ENCODE results near the gene NHSL2. TPM values are rescaled to one million over a fixed set of nuclear protein-coding genes. Genes with fewer than 3 reads are reported as not detected.
"Not testable (repeated sequence)": the region's sequence is repeated elsewhere in the genome, so short reads cannot be mapped to it uniquely, and the experiment has no call there.

Gene NHSL2
- total and polyA plus RNA-seq, 2 of the 13 experiments (the other 11 are each of a cell fraction or from before 2014, with no cell fraction given): not detected

- H4K20me1 ChIP-seq (ENCODE audit: insufficient read depth, low read length); CTCF ChIA-PET (ENCODE audit: low intra/inter-chr PET ratio, low total read pairs); H3K9ac ChIP-seq (ENCODE audit: insufficient read depth, low read depth, low read length); POLR2A ChIA-PET; in situ Hi-C loops (cut with HindIII; ENCODE audit: extremely low pct_ligation_motif_present, low pct_unique_long_range_greater_than_20kb); H3K79me2 ChIP-seq (ENCODE audit: insufficient read depth, low read length); DNase-seq (ENCODE audit: low spot score); BruUV-seq (replicated peaks); H3K27ac ChIP-seq (ENCODE audit: extremely low read length, insufficient read depth, low read length); FAIRE-seq; H3K27me3 ChIP-seq (ENCODE audit: control insufficient read depth in 1 of 2, insufficient read depth in 2 of 2, low read length in 2 of 2); H3K4me3 ChIP-seq (replicated peaks in 1 of 3; ENCODE audit: insufficient read depth in 1 of 3, low read depth in 2 of 3, low read length in 3 of 3); H3K9me3 ChIP-seq (ENCODE audit: low read length); H3K4me1 ChIP-seq (ENCODE audit: insufficient read depth, low read length); H3K4me2 ChIP-seq (ENCODE audit: low read depth, low read length); intact Hi-C loops (cut with micrococcal nuclease; ENCODE audit: unreplicated experiment); H3K36me3 ChIP-seq (replicated peaks in 1 of 2; ENCODE audit: control insufficient read depth in 1 of 2, insufficient read depth in 2 of 2, low read length in 2 of 2); ATAC-seq; H2AFZ ChIP-seq (ENCODE audit: low read length): not testable (repeated sequence)
- 42% methylated on average over 2 of the region's 5 CpGs for WGBS (ENCODE audit: low lambda C conversion rate)
Observed at GRCh38 chrX:72176289-72176688, 265.6 kb downstream of the NHSL2 start.

DNA sequence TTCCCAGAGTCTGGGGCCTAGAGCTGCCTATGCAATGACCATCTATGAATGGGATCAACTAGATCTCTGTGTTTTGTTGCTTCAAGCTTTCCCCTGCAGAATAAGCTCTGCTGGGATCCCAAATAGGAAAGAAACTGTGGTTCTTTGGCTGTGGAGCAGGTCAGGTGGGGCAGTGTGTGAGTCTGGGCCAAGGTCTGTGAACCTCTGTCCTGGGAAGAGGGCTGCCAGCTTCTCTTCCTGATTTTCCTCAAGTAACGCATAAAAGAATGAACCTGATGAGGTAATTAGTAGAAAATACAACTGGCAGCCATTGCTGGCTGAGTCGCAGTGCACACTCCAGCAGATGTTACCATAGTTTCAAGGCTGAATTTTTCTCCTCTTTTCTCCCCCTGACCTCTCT, 266.3 kb downstream of the NHSL2 start:
- in situ Hi-C loops (cut with HindIII; ENCODE audit: extremely low pct_ligation_motif_present, low pct_unique_long_range_greater_than_20kb): no loop called here
- intact Hi-C loops (cut with micrococcal nuclease; ENCODE audit: unreplicated experiment): no loop called here
- BruUV-seq (replicated peaks): no TSS peak
- no peak overlapping the region for H3K4me2 ChIP-seq (ENCODE audit: low read depth, low read length)
- no peak overlapping the region for H2AFZ ChIP-seq (ENCODE audit: low read length)
- ChIA-PET CTCF (ENCODE audit: low intra/inter-chr PET ratio, low total read pairs) (no interaction called here), POLR2A (no interaction called here)
- H3K36me3 ChIP-seq (replicated peaks in 1 of 2; ENCODE audit: control insufficient read depth in 1 of 2, insufficient read depth in 2 of 2, low read length in 2 of 2): no peaks in the 10 kb centered on the region
- DNase-seq (ENCODE audit: low spot score): no peak
- H4K20me1 ChIP-seq (ENCODE audit: insufficient read depth, low read length): no peaks in the 10 kb centered on the region
- no peaks in the 10 kb centered on the region for H3K9me3 ChIP-seq (ENCODE audit: low read length)
- TF ChIP-seq RCOR2 (CRISPR knock-in tag; IDR thresholded peaks at IDR 0.05) (no peak), ZSCAN29 (CRISPR knock-in tag; conservative IDR thresholded peaks at IDR 0.05) (no peak)
- peaks cover 4% of the 10 kb centered on the region for H3K79me2 ChIP-seq (ENCODE audit: insufficient read depth, low read length)
- H3K4me1 ChIP-seq (ENCODE audit: insufficient read depth, low read length): no peaks in the 10 kb centered on the region
- FAIRE-seq: no peak
- H3K27me3 ChIP-seq (ENCODE audit: control insufficient read depth in 1 of 2, insufficient read depth in 2 of 2, low read length in 2 of 2): no peaks in the 10 kb centered on the region
- no peak for ATAC-seq
- no peak overlapping the region for H3K9ac ChIP-seq (ENCODE audit: insufficient read depth, low read depth, low read length)
- H3K27ac ChIP-seq (ENCODE audit: extremely low read length, insufficient read depth, low read length): no peak overlapping the region
- no peak overlapping the region for H3K4me3 ChIP-seq (replicated peaks in 1 of 3; ENCODE audit: insufficient read depth in 1 of 3, low read depth in 2 of 3, low read length in 3 of 3)
- 0% methylated on average over 2 of the region's 2 CpGs for WGBS (ENCODE audit: low lambda C conversion rate)

DNA sequence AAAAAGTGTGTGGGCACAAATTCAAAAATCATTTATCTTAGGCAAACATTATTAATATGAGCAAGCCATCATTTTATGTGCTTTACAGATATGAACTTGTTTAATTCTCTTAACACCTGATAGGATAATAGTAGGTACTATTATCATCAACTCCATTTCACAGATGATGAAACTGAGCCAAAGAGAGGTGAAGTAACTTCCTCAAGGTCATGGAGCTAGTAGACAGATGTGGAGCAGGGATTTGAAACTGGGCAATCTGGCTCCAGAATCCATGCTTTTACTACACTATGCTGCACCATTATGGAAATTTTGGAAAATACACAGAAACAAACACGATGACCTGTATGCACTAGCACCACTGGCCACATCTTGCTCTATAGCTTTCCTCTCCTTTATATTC, 269.9 kb downstream of the NHSL2 start:
- in situ Hi-C loops (cut with HindIII; ENCODE audit: extremely low pct_ligation_motif_present, low pct_unique_long_range_greater_than_20kb) (no loop called here), intact Hi-C loops (cut with micrococcal nuclease; ENCODE audit: unreplicated experiment) (loop anchor here (10.0 kb wide), 1 partner anchor 54 kb away; the partner anchor contains the start of gene ERCC6L)
- no peaks in the 10 kb centered on the region for H3K27me3 ChIP-seq (ENCODE audit: control insufficient read depth in 1 of 2, insufficient read depth in 2 of 2, low read length in 2 of 2)
- peak overlapping the region; percentile 94 for H3K9ac ChIP-seq (ENCODE audit: insufficient read depth, low read depth, low read length)
- H3K9me3 ChIP-seq (ENCODE audit: low read length): no peaks in the 10 kb centered on the region
- WGBS (ENCODE audit: low lambda C conversion rate): 0% methylated on average over 1 of the region's 1 CpG
- ATAC-seq: no peak
- H3K4me1 ChIP-seq (ENCODE audit: insufficient read depth, low read length): peaks cover 13% of the 10 kb centered on the region
- DNase-seq (ENCODE audit: low spot score): no peak
- H4K20me1 ChIP-seq (ENCODE audit: insufficient read depth, low read length): no peaks in the 10 kb centered on the region
- H3K79me2 ChIP-seq (ENCODE audit: insufficient read depth, low read length): peaks cover 16% of the 10 kb centered on the region
- no peaks in the 10 kb centered on the region for H3K36me3 ChIP-seq (replicated peaks in 1 of 2; ENCODE audit: control insufficient read depth in 1 of 2, insufficient read depth in 2 of 2, low read length in 2 of 2)
- peak overlapping the region in 2 of 3 experiments; percentile 83 to 85; a peak in 2 of 6 replicates for H3K4me3 ChIP-seq (replicated peaks in 1 of 3; ENCODE audit: insufficient read depth in 1 of 3, low read depth in 2 of 3, low read length in 3 of 3)
- POLR2A ChIA-PET: interaction anchor here (1.1 to 1.6 kb wide), 3 partner anchors 58 to 391 kb away, joined by 3 to 8 read pairs (median 4); partner anchors contain the start of genes ERCC6L and RPS4X
- no peak for FAIRE-seq
- peak overlapping the region; percentile 88 for H3K27ac ChIP-seq (ENCODE audit: extremely low read length, insufficient read depth, low read length)
- no TSS peak for BruUV-seq (replicated peaks)
- peak overlapping the region; percentile 68 for H3K4me2 ChIP-seq (ENCODE audit: low read depth, low read length)
- TF ChIP-seq AGO2 (optimal IDR thresholded peaks at IDR 0.05; ENCODE audit: low read depth, low read length) (no peak), ESRRA (CRISPR knock-in tag; IDR thresholded peaks at IDR 0.05; ENCODE audit: low read depth) (0 out of 2 replicates have a peak, but pooled peaks have one; percentile 29), ARNT2 (CRISPR knock-in tag; IDR thresholded peaks at IDR 0.05; ENCODE audit: low read depth) (no peak), ZNF629 (CRISPR knock-in tag; conservative IDR thresholded peaks at IDR 0.05) (peak; percentile 93), ZFP91 (CRISPR knock-in tag; IDR thresholded peaks at IDR 0.05; ENCODE audit: borderline replicate concordance) (no peak), ZNF20 (CRISPR knock-in tag; IDR thresholded peaks at IDR 0.05) (no peak), KDM1A (CRISPR knock-in tag; IDR thresholded peaks at IDR 0.05) (0 out of 2 replicates have a peak, but pooled peaks have one; percentile 57), ZMYM3 (CRISPR knock-in tag; IDR thresholded peaks at IDR 0.05) (peak; percentile 56)
- CTCF ChIA-PET (ENCODE audit: low intra/inter-chr PET ratio, low total read pairs): no interaction called here
- H2AFZ ChIP-seq (ENCODE audit: low read length): peak overlapping the region; percentile 63

All from HepG2 (cell line).